ENCODE data around the gene SMIM10. TPM values are rescaled to one million over a fixed set of nuclear protein-coding genes. Genes with fewer than 3 reads are reported as not detected.

SMIM10 gene
- total RNA-seq = 0.97 and 1.3 TPM in 2 replicates

GRCh38 chrX:134990801-134991481 lies at the start of gene SMIM10:
TSS of gene SMIM10 (plus strand) at chrX:134990991. CDS start at chrX:134991096, 105 bp downstream.

Other genes with a start within 250 kb of the SMIM10 start
- gene PABIR2, start 193.8 kb upstream of the SMIM10 start, total RNA-seq = 6.2 and 15.9 TPM in 2 replicates
- gene MOSPD1, start 75.7 kb upstream of the SMIM10 start, total RNA-seq = 16.4 and 34.6 TPM in 2 replicates
- 2.3 and 4.7 TPM in 2 replicates for gene RTL8B, start 31.6 kb downstream of the SMIM10 start, total RNA-seq
- 12.3 and 22.5 TPM in 2 replicates for gene RTL8C, start 41.4 kb downstream of the SMIM10 start, total RNA-seq
- 1.9 and 4.8 TPM in 2 replicates for gene RTL8A, start 61.1 kb downstream of the SMIM10 start, total RNA-seq
- 0.06 and 0.16 TPM in 2 replicates for gene SMIM10L2B, start 107.7 kb downstream of the SMIM10 start, total RNA-seq
- gene ETDB, start 129.5 kb downstream of the SMIM10 start, total RNA-seq = not detected in 2 replicates
- not detected in 2 replicates for gene CT55, start 180.4 kb downstream of the SMIM10 start, total RNA-seq

Data from bladder microvascular endothelial cell (primary cell).